ENCODE data around the gene PHYHIPL. TPM values are rescaled to one million over a fixed set of nuclear protein-coding genes. Genes with fewer than 3 reads are reported as not detected.

PHYHIPL gene
- total and polyA plus RNA-seq, 2 donors (not counting 1 experiment from before 2014, with no cell fraction given), result 0.02 TPM; not detected in 1

GRCh38 chr10:59134785-59135184 lies 41.7 kb upstream of the PHYHIPL start:
- no peaks in the 10 kb centered on the region for H4K20me1 ChIP-seq (ENCODE audit: control insufficient read depth, extremely low read depth, insufficient read depth, low read length)
- H3K4me1 ChIP-seq (ENCODE audit: control insufficient read depth, extremely low read depth, insufficient read depth, low read length), result no peaks in the 10 kb centered on the region
- H3K79me2 ChIP-seq (ENCODE audit: control insufficient read depth, insufficient read depth, low read length), result no peaks in the 10 kb centered on the region
- H3K9me3 ChIP-seq (ENCODE audit: control insufficient read depth, insufficient read depth, low read depth, low read length), result no peaks in the 10 kb centered on the region
- no peak overlapping the region for H3K4me3 ChIP-seq (replicated peaks in 1 of 4; ENCODE audit: control extremely low read depth in 1 of 4, insufficient read depth in 1 of 4, low read depth in 3 of 4, low read length in 4 of 4)
- H3K4me2 ChIP-seq (ENCODE audit: extremely low read depth, insufficient read depth, low read length), result no peak overlapping the region
- no peaks in the 10 kb centered on the region for H3K36me3 ChIP-seq (ENCODE audit: control insufficient read depth, insufficient read depth, low read length)
- TF ChIP-seq EZH2 (IDR thresholded peaks at IDR 0.05; ENCODE audit: low read length, missing control alignments), result no peak
- no peak for TF ChIP-seq CTCF (conservative IDR thresholded peaks at IDR 0.05 in 1 of 2, IDR thresholded peaks at IDR 0.05 in 1 of 2; ENCODE audit: low read depth in 1 of 2, low read length in 2 of 2)
- no peak overlapping the region for H3K9ac ChIP-seq (ENCODE audit: insufficient read depth, low read length)
- H3K27ac ChIP-seq (ENCODE audit: insufficient read depth, low read length), result no peak overlapping the region
- H3K27me3 ChIP-seq (ENCODE audit: control insufficient read depth, insufficient read depth, low read length), result no peaks in the 10 kb centered on the region
- no peak overlapping the region for H2AFZ ChIP-seq (ENCODE audit: low read length)
- DNase-seq (ENCODE audit: low read depth in 2 of 2), result no peak

- H3K9ac ChIP-seq (ENCODE audit: insufficient read depth, low read length), result no peak overlapping the region
- H3K4me3 ChIP-seq (replicated peaks in 1 of 4; ENCODE audit: control extremely low read depth in 1 of 4, insufficient read depth in 1 of 4, low read depth in 3 of 4, low read length in 4 of 4), result no peak overlapping the region
- no peak overlapping the region for H3K4me2 ChIP-seq (ENCODE audit: extremely low read depth, insufficient read depth, low read length)
- no peak overlapping the region for H3K27ac ChIP-seq (ENCODE audit: insufficient read depth, low read length)
- no peak overlapping the region for H2AFZ ChIP-seq (ENCODE audit: low read length)
- no peaks in the 10 kb centered on the region for H3K4me1 ChIP-seq (ENCODE audit: control insufficient read depth, extremely low read depth, insufficient read depth, low read length)
- DNase-seq (ENCODE audit: low read depth in 2 of 2), result no peak
- TF ChIP-seq EZH2 (IDR thresholded peaks at IDR 0.05; ENCODE audit: low read length, missing control alignments), result no peak
- no peak for TF ChIP-seq CTCF (conservative IDR thresholded peaks at IDR 0.05 in 1 of 2, IDR thresholded peaks at IDR 0.05 in 1 of 2; ENCODE audit: low read depth in 1 of 2, low read length in 2 of 2)
- no peaks in the 10 kb centered on the region for H3K36me3 ChIP-seq (ENCODE audit: control insufficient read depth, insufficient read depth, low read length)
- no peaks in the 10 kb centered on the region for H3K27me3 ChIP-seq (ENCODE audit: control insufficient read depth, insufficient read depth, low read length)
- H3K79me2 ChIP-seq (ENCODE audit: control insufficient read depth, insufficient read depth, low read length), result no peaks in the 10 kb centered on the region
- no peaks in the 10 kb centered on the region for H4K20me1 ChIP-seq (ENCODE audit: control insufficient read depth, extremely low read depth, insufficient read depth, low read length)
- H3K9me3 ChIP-seq (ENCODE audit: control insufficient read depth, insufficient read depth, low read depth, low read length), result no peaks in the 10 kb centered on the region
Measured at GRCh38 chr10:59135275-59135674, 41.2 kb upstream of the PHYHIPL start.

DNA sequence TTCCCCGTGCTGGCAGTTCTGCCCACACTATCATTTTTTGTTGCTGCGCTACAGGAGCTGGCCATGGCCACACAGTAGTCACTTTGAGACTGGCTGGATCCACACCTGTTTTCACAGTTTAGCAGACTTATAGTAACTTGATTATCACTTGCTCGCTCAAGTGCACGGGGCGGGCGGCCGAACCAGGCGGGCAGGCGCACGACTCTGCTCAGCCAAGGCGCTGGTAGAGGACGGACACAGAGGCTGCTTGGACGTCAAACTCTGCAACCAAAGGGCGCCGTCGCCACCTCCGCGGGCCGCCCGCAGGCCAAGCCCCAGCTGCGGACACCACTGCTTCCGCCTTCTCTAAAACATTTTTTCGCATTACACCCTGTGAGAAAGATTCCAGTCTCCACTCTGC lies 38.4 kb upstream of the PHYHIPL start:
- TF ChIP-seq EZH2 (IDR thresholded peaks at IDR 0.05; ENCODE audit: low read length, missing control alignments) (no peak), CTCF (conservative IDR thresholded peaks at IDR 0.05 in 1 of 2, IDR thresholded peaks at IDR 0.05 in 1 of 2; ENCODE audit: low read depth in 1 of 2, low read length in 2 of 2) (no peak)

More for the DNA sequence above, 38.4 kb upstream of the PHYHIPL start:
- Histone ChIP-seq H3K27me3 (ENCODE audit: control insufficient read depth, insufficient read depth, low read length) (no peaks in the 10 kb centered on the region), H4K20me1 (ENCODE audit: control insufficient read depth, extremely low read depth, insufficient read depth, low read length) (no peaks in the 10 kb centered on the region), H3K9ac (ENCODE audit: insufficient read depth, low read length) (no peak overlapping the region), H3K4me3 (replicated peaks in 1 of 4; ENCODE audit: control extremely low read depth in 1 of 4, insufficient read depth in 1 of 4, low read depth in 3 of 4, low read length in 4 of 4) (no peak overlapping the region), H3K4me2 (ENCODE audit: extremely low read depth, insufficient read depth, low read length) (no peak overlapping the region), H3K79me2 (ENCODE audit: control insufficient read depth, insufficient read depth, low read length) (no peaks in the 10 kb centered on the region), H3K27ac (ENCODE audit: insufficient read depth, low read length) (no peak overlapping the region), H3K9me3 (ENCODE audit: control insufficient read depth, insufficient read depth, low read depth, low read length) (no peaks in the 10 kb centered on the region), H2AFZ (ENCODE audit: low read length) (no peak overlapping the region), H3K36me3 (ENCODE audit: control insufficient read depth, insufficient read depth, low read length) (no peaks in the 10 kb centered on the region), H3K4me1 (ENCODE audit: control insufficient read depth, extremely low read depth, insufficient read depth, low read length) (no peaks in the 10 kb centered on the region)
- no peak for DNase-seq (ENCODE audit: low read depth in 2 of 2)

Data from fibroblast of lung (primary cell).